GM19324 (cell line): ENCODE results near the gene BAHCC1.

Experiments
- ATAC-seq: cut with Tn5 transposase; IDR thresholded peaks from one replicate; pipeline ENCODE4 v1.9.1; 2021; ENCODE audit warnings: mild to moderate bottlenecking, moderate library complexity; ENCODE audit not compliant: unreplicated experiment, low FRiP score

BAHCC1 gene

GRCh38 chr17:81385320-81386111, 9.7 kb upstream of the BAHCC1 start:
- no peak for ATAC-seq

GRCh38 chr17:81386141-81386645, 9.1 kb upstream of the BAHCC1 start:
- ATAC-seq = no peak

- no peak for ATAC-seq
Measured at GRCh38 chr17:81386646-81387099, 8.6 kb upstream of the BAHCC1 start.

- ATAC-seq = no peak
Measured at GRCh38 chr17:81387100-81388090, 7.9 kb upstream of the BAHCC1 start.

GRCh38 chr17:81388091-81388611, 7.1 kb upstream of the BAHCC1 start:
- no peak for ATAC-seq

GRCh38 chr17:81388612-81389367, 6.5 kb upstream of the BAHCC1 start:
- no peak for ATAC-seq

GRCh38 chr17:81389585-81389984, 5.7 kb upstream of the BAHCC1 start:
- ATAC-seq = no peak

GRCh38 chr17:81390029-81390872, 5.0 kb upstream of the BAHCC1 start:
- no peak for ATAC-seq

- no peak for ATAC-seq
Measured at GRCh38 chr17:81390873-81391255, 4.4 kb upstream of the BAHCC1 start.

- no peak for ATAC-seq
Measured at GRCh38 chr17:81391293-81391935, 3.8 kb upstream of the BAHCC1 start.

- ATAC-seq = no peak
Measured at GRCh38 chr17:81391936-81392908, 3.0 kb upstream of the BAHCC1 start.

- ATAC-seq = no peak
Measured at GRCh38 chr17:81392909-81393654, 2.2 kb upstream of the BAHCC1 start.

GRCh38 chr17:81393684-81394376, 1.4 kb upstream of the BAHCC1 start:
- ATAC-seq = no peak

- ATAC-seq = no peak
Measured at GRCh38 chr17:81394377-81394920, 808 bp upstream of the BAHCC1 start.

GRCh38 chr17:81395600-81396277, 482 bp downstream of the BAHCC1 start:
- ATAC-seq = no peak
